GM18907 (cell line): ENCODE data around the gene ENO1.
"Not testable (repeated sequence)": the region's sequence is repeated elsewhere in the genome, so short reads cannot be mapped to it uniquely, and the experiment has no call there.

ENCODE experiments used
- ATAC-seq: cut with Tn5 transposase; IDR thresholded peaks from one replicate; pipeline ENCODE4 v1.9.1; 2021; ENCODE audit warnings: mild to moderate bottlenecking, moderate library complexity; ENCODE audit not compliant: unreplicated experiment

The ENO1 gene

DNA sequence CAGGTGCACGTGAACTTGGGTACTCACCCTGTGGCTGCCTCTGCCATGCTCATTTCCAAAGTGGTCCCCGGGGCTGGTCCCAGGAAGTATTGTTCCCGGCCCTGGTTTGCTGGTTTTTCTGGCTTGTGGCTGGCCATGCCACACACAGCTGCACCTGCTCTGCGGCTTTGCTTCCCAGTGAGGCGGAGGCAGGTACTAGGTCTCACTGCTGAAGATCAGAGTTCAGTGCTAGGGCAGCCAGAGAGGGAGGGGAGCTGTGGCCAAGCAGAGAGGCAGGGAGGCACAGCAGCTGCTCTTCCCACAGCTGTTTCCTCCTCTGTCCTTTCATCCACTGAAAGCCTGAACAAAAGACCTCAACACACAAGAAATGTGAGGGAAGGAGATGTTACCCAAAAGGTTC lies 30.5 kb downstream of the ENO1 start:
- no peak for ATAC-seq

DNA sequence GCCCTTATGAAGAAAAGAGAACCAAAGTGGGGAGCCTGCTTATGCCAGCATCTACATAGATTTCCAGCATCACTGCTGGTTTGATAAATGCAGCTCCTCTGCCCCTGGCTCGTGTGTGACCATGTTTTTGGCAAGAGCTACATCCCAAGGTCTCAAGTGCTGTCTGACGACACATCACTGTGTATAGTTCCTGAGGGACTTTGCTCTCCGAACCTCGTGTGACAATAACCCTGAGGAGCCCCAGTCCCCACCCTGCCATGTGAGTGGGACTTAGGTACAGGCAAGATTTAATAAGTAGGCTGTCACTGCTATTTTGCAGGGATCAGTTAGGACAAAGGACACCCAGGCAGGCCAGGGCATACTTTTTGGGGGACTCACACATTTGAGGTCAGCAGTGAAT lies 32.2 kb downstream of the ENO1 start:
- no peak for ATAC-seq

DNA sequence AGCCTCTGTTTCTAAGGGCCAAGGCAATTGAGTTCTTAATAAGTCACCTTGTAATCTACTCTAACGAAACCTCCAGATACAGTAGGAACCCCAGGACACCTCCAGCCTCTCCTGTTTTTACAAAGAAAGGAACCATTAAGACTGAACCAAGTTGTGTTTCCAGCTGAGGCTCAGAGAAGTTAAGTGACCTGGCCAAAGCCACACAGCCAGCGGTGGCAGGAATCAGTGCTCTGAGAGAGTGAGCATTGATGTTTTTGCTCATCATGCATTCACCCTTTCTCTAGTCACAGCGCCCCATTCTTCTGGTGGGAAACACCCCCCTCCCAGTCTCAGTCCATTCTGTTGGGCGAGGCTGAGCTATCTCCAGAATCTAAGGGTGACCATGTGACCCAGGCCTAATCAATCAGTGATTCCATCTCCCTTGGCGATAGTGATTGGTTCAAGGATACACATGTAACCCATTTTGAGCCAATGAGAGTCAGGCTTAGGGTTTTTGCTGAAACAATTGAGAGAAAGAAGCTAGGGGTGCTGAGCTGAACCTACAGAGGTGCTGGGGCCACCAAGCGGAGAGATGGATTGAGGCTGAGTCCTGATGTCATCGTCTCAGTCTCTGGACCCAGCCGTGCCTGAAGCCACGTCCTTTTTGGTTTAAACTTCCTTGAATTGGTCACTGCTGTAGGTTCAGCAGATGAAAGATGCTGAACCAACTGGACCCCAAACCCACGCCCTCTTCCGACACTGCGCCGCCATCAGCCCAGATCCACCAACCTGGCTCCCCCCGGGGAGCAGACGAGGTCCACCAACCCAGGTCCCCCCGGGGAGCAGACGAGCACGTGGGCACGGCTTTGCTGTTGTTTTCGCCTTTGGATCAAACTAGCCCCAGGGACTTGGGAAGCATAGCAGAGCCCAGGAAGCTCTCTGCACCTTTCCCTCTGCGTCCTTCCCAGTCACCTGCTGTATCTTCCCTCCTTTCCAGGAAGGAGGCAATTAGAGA lies 33.1 kb downstream of the ENO1 start:
- no peak for ATAC-seq

DNA sequence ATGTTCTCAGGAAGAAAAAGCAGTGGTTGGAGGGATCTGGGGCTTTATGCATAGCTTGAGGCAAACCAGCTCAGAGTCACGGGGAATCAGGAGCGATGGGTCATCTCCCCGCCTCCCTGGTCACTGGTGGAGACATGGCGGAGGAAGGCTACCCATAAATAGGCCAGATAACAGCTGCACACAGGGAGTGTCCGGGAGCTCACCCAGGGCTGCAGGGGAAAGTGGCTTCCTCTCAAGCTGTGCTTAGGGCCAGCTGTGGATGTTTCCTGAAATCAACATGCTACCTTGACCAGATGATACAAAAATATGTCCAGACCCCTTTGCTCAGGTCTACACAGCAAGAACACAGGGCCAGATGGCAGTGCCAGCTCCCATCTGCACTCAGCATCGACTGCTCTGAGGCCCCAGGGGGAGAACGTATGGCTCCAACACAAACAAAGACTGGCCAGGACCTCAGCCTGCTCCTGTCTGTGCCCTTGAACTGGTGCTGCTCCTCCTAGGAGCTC lies 33.9 kb downstream of the ENO1 start:
- ATAC-seq: no peak

DNA sequence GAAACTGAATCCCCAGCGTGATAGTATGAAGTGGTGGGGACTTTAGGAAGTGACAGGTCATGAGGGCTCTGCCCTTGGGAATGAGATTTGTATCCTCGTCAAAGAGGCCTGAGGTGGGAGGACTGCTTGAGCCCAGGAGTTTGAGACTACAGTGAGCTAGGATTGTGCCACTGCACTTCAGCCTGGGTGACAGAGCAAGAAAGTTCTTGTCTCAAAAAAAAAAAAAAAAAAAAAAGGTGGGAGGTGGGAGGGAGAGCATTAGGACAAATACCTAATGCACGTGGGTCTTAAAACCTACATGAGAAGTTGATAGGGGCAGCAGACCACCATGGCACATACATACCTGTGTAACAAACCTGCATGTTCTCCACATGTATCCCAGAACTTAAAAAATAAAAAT lies 37.1 kb downstream of the ENO1 start:
- ATAC-seq: no peak

DNA sequence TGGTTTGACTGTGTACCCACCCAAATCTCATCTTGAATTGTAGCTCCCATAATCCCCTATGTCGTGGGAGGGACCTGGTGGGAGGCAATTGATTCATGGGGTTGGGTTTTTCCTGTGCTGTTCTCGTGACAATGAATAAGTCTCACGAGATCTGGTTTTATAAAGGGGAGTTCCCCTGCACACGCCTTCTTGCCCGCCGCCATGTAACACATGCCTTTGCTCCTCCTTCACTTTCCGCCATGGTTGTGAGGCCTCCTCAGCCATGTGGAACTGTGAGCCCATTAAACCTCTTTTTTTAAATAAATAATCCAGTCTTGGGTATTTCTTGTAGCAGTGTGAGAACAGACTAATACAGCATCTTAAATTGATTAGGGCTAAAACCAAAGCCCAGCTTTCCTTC lies 38.5 kb downstream of the ENO1 start:
- ATAC-seq: no peak

DNA sequence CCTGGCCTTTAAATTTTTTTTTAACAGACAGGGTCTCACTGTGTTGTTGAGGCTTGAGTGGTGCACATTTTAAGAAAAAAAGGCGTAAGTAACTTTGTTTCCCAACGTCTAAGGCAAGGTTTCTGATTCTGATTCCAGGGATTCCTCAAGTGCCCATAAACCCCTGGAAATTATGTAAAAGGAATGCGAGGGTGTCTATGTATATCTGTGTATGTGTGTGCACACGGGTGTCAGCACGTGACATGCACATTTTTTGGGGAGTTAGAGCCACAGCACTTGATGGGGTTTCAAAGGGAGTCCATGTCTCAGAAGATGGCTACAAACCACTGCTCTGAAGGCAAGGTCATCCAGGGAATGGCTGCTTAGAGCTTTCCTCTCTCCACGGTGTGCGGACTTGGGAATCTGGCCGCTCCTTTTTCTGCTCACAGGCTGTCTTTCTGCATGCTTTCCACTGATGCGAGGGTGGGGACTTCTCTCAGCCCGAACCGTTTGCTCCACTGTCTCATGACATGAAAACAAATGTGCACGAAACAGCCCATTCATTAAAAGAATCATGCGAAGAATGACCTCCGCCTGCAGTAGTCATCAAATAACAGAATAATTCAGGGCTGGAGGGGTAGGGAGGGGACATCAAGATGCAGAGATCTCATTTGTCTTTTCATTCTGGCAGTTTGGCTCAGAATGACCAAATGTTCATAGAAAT lies 42.4 kb downstream of the ENO1 start:
- ATAC-seq: no peak

DNA sequence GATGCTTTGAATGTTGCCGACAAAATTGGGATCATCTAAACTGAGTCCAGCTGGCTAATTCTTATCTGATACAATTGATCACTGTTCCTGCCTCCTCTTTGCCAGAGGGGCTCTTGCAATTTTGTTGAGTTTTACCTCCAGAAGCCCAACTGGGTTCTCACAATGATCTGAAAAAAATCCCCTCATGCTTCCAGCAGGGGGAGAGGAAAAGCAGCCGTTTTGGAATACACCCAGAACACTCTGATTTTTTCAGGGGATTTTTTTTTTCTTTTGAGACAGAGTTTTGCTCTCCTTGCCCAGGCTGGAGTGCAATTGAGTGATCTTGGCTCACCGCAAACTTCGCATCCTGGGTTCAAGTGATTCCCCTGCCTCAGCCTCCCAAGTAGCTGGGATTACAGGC lies 47.1 kb downstream of the ENO1 start:
- ATAC-seq: no peak

DNA sequence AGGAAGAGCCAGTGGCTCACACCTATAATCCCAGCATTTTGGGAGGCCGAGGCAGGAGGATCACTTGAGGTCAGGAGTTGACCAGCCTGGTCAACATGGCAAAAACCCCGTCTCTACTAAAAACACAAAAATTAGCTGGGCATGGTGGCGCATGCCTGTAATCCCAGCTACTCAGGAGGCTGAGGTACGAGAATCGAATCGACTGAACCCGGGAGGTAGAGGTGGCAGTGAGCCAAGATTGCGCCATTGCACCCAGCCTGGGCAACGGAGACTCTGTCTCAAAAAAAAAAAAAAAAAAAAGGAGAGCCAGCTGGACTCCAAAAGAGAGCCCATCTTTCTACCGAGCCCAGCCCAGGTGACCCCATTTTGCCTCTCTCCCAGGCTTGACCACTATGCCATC lies 47.8 kb downstream of the ENO1 start:
- not testable (repeated sequence) for ATAC-seq

DNA sequence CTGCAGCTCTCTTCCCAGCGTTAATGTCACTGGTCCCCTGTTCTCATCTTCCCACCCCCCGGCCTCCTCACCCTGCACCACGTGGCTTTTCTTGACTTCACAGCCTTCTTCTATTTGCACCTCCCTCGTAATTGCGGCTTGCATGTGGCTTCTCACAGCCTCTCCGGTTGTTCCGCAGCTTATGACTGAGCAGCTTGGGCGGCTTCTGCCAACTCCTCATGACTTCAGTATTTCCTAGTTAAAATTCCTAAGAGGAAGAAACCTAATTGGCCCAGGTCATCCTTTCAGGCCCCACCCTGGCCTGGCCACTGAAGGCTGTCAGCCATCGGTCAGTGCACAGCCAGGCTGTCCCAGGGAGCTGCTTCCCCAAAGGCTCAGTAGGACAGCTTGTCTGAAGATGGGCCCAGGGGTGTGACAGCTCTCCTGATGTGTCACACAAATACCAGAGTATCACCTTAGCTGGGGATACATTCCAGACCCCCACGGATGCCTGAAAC lies 52.5 kb downstream of the ENO1 start:
- no peak for ATAC-seq

DNA sequence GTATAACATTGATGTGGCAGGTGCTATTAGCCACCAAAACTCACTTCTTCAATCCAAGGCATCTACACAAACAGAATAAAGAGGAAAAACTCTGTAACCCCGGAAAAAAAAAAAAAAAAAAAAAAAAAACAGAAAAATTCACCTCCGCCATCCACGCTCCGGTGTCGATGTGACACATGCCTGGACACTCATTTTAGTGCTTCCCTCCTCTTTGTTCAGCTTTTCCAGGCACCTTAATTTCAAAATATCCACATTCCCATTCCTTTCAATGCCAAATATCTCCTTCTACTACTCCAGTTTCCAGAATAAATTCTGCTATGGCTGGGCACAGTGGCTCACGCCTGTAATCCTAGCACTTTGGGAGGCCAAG lies 55.2 kb downstream of the ENO1 start:
- ATAC-seq: no peak

DNA sequence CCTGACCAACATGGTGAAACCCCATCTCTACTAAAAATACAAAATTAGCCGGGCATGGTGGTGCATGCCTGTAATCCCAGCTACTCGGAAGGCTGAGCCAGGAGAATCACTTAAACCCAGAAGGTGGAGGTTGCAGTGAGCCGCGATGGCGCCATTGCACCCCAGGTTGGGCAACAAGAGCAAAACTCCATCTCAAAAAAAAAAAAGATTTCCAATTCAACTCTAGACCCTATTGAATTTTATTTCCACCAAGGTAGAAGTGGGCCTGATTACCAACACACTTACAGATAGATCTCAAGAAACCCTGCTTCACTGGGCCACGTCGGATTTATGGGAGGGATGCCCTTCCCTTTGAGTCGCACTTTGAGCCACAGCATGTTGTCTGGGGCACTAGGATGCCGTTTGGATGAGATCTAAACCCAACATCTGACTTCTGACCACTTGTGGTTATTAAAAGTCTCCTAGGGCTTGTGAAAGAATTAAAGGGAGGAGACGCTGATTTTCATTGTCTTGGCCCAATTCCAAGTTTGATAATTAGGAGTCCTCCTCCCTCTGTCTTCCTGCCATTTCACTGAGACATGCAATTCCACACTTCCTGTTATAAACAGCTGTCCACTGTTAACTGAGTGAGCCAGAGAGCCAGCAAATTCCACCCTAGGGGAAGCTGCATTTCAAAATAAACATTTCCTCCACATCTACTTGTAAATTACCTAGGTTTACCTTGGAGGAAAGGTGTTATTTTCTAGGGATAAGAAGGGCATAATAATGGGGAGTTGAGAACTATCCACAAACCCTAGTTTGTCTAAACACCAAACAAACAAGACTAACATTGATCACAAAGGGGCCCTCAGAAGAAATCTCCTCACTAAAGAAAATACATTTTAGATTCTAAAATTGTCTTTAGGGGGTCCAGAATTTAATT lies 55.9 kb downstream of the ENO1 start:
- ATAC-seq: no peak

DNA sequence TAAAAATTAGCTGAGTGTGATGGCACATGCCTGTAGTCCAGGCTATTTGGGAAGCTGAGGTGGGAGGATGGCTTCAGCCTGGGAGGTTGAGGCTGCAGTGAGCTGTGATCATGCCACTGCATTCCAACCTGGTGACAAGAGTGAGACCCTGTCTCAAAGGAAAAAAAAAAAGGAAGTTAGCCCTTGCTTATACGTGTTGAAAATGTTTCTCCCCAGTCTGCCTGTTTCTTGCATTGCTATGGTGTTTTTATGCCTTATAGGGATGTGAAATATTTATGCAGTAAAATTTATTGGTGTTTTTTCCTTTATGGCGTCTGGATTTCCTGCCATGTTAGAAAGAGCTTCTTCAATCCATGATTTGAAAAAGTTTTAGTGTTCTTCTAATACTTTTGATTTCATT lies 57.4 kb downstream of the ENO1 start:
- no peak for ATAC-seq

DNA sequence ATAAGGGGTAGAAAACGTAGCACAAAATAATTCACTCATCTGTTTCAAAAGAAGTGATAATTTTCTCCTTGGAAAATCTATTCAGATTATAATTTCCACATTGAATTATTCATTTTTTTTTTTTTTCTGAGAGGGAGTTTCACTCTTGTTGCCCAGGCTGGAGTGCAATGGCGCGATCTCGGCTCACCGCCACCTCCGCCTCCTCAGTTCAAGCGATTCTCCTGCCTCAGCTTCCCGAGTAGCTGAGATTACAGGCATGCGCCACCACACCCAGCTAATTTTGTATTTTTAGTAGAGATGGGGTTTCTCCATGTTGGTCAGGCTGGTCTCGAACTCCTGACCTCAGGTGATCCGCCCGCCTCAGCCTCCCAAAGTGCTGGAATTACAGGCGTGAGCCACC lies 59.7 kb downstream of the ENO1 start:
- not testable (repeated sequence) for ATAC-seq

DNA sequence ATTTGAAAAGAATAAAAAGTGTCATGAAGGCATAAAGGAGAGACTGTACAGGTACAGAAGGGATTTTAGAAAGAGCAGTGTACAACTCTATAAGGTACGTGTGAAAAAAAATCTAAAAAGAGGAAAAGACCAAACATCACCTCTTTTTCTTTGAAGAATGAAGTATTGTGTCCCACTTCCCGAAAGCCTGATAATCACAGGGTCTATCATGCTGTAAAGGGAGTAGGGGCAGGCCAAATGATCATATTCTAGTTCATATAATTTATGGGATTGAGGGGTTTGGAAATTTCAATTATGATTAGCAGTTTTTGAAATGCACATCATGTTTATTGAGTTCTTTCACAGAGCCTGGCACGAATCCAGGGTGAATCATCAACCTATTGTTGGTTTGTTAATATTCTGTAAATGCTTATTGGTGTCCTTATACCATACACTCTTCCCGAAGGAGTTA lies 60.1 kb downstream of the ENO1 start:
- ATAC-seq: no peak

DNA sequence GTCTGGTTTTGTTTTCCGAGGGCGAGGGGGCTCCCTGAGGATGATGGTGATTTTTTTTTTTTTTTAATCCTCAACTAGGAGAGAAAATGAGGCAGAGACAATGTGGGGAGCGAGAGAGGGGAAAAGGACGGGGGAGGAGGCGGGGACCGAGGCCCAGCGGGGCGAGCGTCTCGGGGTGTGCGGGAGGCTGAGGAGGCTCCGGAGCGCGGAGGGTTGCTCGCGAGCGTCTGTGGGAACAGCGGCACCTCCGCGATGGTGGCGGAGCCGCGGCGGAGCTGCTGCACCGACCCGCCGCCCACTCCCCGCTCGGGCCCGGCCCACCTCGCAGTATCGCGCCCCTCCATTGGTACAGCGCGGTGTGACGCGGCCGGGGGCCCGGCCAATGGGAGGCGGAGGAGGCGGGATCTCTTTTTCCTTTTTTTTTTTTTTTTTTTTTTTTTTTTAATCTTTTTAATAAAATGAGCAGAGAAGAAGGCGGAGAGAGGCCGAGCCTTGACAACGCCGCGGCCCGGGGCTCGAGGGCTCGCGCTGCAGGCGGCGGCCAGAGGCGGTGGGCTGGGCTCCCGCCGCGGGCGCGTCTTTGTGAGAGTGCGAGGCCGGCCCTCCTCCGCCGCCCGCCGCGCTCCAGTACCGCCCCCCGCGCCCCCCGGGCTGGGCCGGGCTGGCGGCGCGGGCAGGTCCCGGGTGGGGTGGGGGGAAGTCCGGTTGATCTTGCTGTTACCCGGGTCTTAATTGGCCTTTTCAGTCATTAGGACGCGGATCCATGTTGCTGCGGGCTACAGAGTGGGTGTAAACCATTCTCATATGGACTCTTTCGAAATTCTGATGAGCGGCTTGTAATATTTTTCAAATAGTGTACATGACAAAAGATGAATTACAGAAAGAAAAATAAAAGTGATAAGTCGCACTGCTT lies 60.8 kb downstream of the ENO1 start, which contains the start of gene RERE:
Gene RERE, minus strand, starts transcription at position 229 of the 913 bp plus-strand sequence.
- ATAC-seq: peak; percentile 87

DNA sequence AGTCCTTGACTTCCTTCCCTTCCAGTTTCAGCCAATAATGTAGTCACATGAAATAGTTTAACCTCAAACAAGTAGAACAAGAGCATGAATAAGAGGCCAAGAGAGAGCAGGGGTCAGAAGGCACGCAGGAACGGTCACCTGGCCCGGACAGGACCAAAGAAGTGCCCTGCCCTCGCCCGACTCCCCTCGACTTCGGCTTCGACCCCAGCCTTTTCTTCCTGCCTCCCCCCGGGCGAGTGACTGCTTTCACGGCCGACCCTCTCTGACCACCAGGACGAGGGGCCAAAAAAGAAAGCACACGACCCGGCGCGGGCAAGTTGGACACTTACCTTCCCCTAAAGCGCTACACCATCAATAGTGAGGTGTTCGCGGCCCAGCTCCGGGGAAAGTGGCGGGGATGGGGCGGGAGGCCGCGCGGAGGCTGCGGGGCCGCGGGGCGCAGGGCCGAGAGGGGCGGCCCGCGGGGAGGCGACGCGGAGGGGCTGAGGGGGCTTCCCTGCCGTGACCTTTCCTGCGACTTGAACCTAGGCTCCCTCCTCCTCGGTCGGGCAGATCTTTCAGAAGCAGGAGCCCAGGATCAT lies 61.6 kb downstream of the ENO1 start:
- peak; percentile 24 for ATAC-seq

DNA sequence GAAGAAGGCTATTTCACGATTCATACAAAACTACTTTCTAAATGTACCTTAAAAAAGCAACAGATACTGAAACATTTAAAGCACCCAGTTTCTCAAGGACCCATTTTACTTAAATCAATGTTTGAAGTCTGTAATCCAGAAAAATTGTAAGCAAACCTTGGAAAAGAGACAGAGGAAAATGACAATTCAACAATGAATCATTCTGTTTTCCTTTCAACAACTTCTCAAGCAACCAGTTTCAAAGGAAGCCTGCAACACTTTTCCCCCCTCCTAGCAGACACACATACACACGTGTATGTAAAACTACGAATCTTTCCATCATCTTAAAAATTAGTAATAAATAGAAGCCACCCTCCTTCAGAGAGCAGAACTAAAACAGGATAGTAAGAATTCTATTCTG lies 62.2 kb downstream of the ENO1 start:
- ATAC-seq: no peak

DNA sequence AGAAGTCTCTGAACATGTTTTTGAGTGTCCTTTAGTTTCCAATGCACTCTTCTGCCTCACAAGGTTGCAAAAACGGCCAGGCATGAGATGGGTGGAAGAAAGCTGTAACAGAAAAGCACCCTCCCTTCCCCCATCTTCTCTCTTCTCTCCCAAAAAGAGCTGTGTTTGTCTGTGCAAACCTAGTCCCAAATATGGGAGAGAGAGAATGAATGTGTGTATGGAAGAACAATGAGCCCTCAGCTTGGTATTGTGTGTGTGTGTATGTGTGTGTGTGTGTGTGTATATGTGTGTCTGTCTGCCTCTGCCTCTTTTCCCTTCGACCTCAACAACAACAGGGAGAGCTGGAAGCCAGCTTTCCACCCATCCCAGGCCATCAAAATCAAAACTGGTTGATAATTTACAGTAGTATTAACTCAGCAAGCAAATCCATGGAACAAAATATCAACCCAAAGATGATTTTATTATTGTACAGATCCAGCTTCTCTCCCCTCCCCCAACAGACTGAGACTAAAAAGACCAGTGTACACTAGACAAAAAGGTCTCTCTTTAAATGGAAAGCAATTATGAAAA lies 62.8 kb downstream of the ENO1 start:
- no peak for ATAC-seq
